Naive B cell (primary cell): Measurements from ENCODE around the gene ECT2L. TPM values are rescaled to one million over a fixed set of nuclear protein-coding genes. Genes with fewer than 3 reads are reported as not detected.
A peak's percentile ranks its signal among the peaks of the same experiment; 100 is the strongest.

Experiments used
- ATAC-seq, 2 donors: fragments of 150-1000 bp; cut with Tn5 transposase; 2 replicates each; pipeline ENCODE4 v1.10.0; 2021; ENCODE audit warnings: low read depth in 2 of 2, mild to moderate bottlenecking in 2 of 2, moderate library complexity in 2 of 2
- DNase-seq: peaks from one replicate; pipeline ENCODE4 v3.0.0; 2022
- H3K27ac Mint-ChIP-seq, 6 donors: one replicate each; pipeline ENCODE4 v1.8.0; 2020 to 2022; ENCODE audit warnings: mild to moderate bottlenecking in 6 of 6, mixed read lengths in 6 of 6, moderate library complexity in 5 of 6, inconsistent platforms in 2 of 6
- H3K27me3 Mint-ChIP-seq, 3 donors: one replicate each; pipeline ENCODE4 v1.8.0; 2021 to 2022; ENCODE audit warnings: mixed read lengths in 3 of 3, mild to moderate bottlenecking in 1 of 3
- H3K36me3 Mint-ChIP-seq, 2 donors: one replicate each; pipeline ENCODE4 v1.8.0; 2020 to 2022; ENCODE audit warnings: mixed read lengths in 2 of 2, inconsistent platforms in 1 of 2, mild to moderate bottlenecking in 1 of 2
- H3K4me1 Mint-ChIP-seq, 3 donors: one replicate each; pipeline ENCODE4 v1.8.0; 2020 to 2022; ENCODE audit warnings: mixed read lengths in 3 of 3, inconsistent platforms in 1 of 3, mild to moderate bottlenecking in 1 of 3, moderate library complexity in 1 of 3
- H3K4me3 Mint-ChIP-seq, 8 donors: one replicate each; pipeline ENCODE4 v1.8.0; 2020 to 2022; ENCODE audit warnings: mild to moderate bottlenecking in 8 of 8, mixed read lengths in 8 of 8, moderate library complexity in 8 of 8, inconsistent platforms in 2 of 8
- H3K9me3 Mint-ChIP-seq, 7 donors: one replicate each; pipeline ENCODE4 v1.8.0; 2020 to 2022; ENCODE audit warnings: mixed read lengths in 7 of 7, mild to moderate bottlenecking in 5 of 7, inconsistent platforms in 2 of 7, moderate library complexity in 1 of 7
- polyA plus RNA-seq, 6 donors: library from polyadenylated mRNA; unstranded; fragments of 300-500 nt; fragmentation: Illumina TruSeq; gene quantifications; one replicate each; pipeline ENCODE4 v1.2.3, GENCODE V29; 2021; ENCODE audit warnings: low read depth in 6 of 6

ECT2L gene
- polyA plus RNA-seq, 6 donors from 2014 or later = 0.08 to 0.11 (median 0.11) TPM; not detected in 3

DNA sequence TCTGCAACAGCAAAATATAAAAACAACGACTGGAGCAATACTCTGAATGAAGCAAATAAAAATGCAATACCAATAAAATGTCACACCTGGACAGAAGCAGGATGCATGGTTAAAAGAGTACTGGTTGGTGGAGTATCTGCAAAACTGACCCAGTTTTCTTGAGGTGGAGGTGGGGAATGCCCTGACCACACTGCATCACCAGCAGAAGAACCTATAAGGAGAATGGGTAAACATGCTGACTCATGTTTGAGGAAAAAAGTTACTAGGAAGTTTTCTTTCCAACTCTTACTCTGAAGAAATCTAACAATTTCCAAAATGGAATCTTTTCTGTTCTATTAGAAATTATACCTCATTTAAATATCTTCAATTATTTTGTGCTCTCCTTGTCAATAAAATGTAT, 148.5 kb downstream of the ECT2L start:
- DNase-seq = no peak
- Mint-ChIP-seq H3K9me3 (no peaks in the 10 kb centered on the region), H3K4me3 (no peak overlapping the region), H3K4me1 (peaks cover 6 to 12% (median 12%) of the 10 kb centered on the region in 3 donors), H3K36me3 (peaks cover 7 to 15% of the 10 kb centered on the region in 2 donors), H3K27ac (no peak overlapping the region), H3K27me3 (no peaks in the 10 kb centered on the region)
- no peak for ATAC-seq

DNA sequence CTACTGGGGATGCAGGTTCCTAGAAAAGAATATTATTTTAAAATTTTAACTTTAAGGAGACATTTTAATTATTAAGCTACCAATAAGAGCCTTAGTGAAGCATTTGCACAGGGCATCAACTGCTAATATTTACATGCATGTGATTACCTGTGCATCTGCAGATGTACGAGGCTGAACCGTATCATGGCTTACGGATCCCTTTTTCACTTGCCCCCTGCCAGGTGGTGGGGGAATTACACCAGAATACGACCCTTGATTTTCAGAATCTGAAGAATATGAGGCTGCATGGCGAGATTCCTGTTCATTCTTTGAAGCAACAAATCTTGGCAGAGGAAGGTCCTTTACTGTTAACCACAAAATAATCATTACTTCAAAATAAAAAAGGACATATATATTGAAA, 149.5 kb downstream of the ECT2L start:
- Mint-ChIP-seq H3K9me3 (no peaks in the 10 kb centered on the region), H3K27me3 (no peaks in the 10 kb centered on the region), H3K4me3 (no peak overlapping the region), H3K4me1 (peaks cover 12 to 16% (median 14%) of the 10 kb centered on the region in 3 donors), H3K36me3 (peaks cover 7 to 11% of the 10 kb centered on the region in 2 donors), H3K27ac (peak overlapping the region in 1 of 6 donors; percentile 58)
- ATAC-seq (no peak), DNase-seq (no peak)

DNA sequence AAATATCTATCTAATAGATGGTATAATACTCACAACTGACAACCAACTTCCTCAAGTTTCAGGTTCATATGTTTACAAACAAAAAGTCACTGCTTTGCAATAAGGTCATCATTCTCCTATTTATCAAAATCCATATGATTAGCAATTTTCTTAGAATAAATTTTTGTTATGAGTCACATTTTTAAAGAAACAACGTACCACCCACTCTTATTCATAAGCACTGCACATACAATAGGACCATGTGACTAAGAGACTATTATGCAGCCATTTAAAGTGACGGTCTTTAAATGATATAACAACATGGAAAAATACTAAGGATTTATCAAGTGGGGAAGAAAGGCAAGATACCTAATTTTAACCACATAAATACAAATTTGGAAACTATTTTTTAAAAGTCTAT, 152.1 kb downstream of the ECT2L start:
- DNase-seq = no peak

DNA sequence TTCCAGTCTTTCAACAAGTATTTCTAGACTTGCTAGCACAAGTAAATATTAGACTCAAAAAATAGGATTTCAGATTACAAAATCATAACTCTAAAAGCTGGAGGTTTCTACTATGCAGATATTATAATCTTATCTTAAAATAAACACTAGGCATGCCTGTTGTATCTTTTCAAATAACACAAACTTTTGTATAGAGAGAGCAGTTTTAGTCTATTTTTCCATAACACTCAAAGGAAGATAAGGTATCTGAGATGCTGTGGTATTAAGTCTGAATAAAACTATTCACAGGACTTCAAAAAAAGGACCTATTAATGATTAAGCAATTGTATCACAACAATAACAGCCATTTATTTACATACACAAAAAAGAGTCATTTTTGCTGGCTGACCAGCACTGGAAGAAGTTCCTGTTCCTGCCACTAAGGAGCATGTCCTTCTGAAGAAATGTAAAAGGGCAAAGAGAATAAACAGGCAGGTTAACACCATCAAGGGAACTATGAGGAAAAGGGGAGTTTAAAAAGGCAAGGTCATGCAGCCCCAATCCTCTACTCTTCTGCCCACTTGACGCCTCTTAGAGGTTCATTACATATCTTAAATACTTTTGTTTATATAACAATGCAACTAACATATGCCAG, 152.8 kb downstream of the ECT2L start:
- DNase-seq (no peak), ATAC-seq (no peak)
- Mint-ChIP-seq H3K27ac (peak overlapping the region in 2 of 6 donors; percentile 60 to 63), H3K27me3 (no peaks in the 10 kb centered on the region), H3K4me3 (no peak overlapping the region), H3K9me3 (peaks cover 0 to under 1% (median 0%) of the 10 kb centered on the region in 7 donors), H3K4me1 (peaks cover 25 to 30% (median 27%) of the 10 kb centered on the region in 3 donors), H3K36me3 (peaks cover 4 to 8% of the 10 kb centered on the region in 2 donors)

More for the DNA sequence above, 152.1 kb downstream of the ECT2L start:
- no peaks in the 10 kb centered on the region for H3K9me3 Mint-ChIP-seq
- no peak for ATAC-seq
- H3K4me3 Mint-ChIP-seq = no peak overlapping the region
- peaks cover 5 to 7% of the 10 kb centered on the region in 2 donors for H3K36me3 Mint-ChIP-seq
- H3K4me1 Mint-ChIP-seq = peaks cover 18 to 23% (median 20%) of the 10 kb centered on the region in 3 donors
- H3K27ac Mint-ChIP-seq = no peak overlapping the region
- H3K27me3 Mint-ChIP-seq = no peaks in the 10 kb centered on the region

DNA sequence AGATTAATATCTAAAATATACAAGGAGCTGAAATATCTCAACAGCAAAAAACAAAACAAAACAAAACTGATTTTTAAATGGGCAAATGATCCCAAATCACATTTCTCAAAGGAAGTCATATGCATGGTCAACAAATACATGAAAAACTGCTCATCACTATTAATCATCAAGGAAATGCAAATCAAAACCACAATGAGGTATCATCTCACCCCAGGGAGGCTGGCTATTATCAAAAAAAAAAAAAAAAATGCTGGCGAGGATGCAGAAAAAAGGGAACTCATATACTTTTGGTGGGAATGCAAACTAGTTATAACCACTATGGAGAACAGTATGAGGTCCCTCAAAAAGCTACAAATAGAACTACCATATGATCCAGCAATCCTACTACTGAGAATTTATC, 157.6 kb downstream of the ECT2L start:
- Mint-ChIP-seq H3K9me3 (peaks cover 0 to 8% (median 5%) of the 10 kb centered on the region in 7 donors), H3K4me3 (peak overlapping the region in 1 of 8 donors; percentile 25), H3K4me1 (peaks cover 47 to 58% (median 57%) of the 10 kb centered on the region in 3 donors), H3K27me3 (no peaks in the 10 kb centered on the region), H3K27ac (no peak overlapping the region), H3K36me3 (peaks cover 0 to 8% of the 10 kb centered on the region in 2 donors)
- DNase-seq (no peak), ATAC-seq (peak in 1 of 2 donors; percentile 28)

Other genes with a start within 250 kb of the ECT2L start
- gene CCDC28A, start 22.3 kb upstream of the ECT2L start, polyA plus RNA-seq = 10 to 100 TPM; 16.1 to 62.4 (median 42.2) TPM
- 10 to 100 TPM; 17.5 to 28.4 (median 21.7) TPM for gene REPS1, start 192.2 kb downstream of the ECT2L start, polyA plus RNA-seq
- 10 to 100 TPM; 72.3 to 99.0 (median 87.8) TPM for gene ABRACL, start 232.7 kb downstream of the ECT2L start, polyA plus RNA-seq